HepG2 (cell line): ENCODE data around the gene PDE2A. TPM values are rescaled to one million over a fixed set of nuclear protein-coding genes. Genes with fewer than 3 reads are reported as not detected.

ENCODE experiments used
- CBX5 ChIP-seq: sonication (generic); formaldehyde crosslinking; IDR thresholded peaks from 2 replicates; pipeline ENCODE4 v1.4.0; 2020; ENCODE audit warnings: missing genetic modification reagents, borderline replicate concordance
- FOXK1 ChIP-seq: sonication (generic); formaldehyde crosslinking; IDR thresholded peaks from 2 replicates; pipeline ENCODE4 v1.4.0; 2020; ENCODE audit warnings: low read depth, missing genetic modification reagents, borderline replicate concordance
- GLI4 ChIP-seq: sonication (generic); formaldehyde crosslinking; IDR thresholded peaks from 2 replicates; pipeline ENCODE4 v1.5.1; 2020; ENCODE audit warnings: missing genetic modification reagents, mild to moderate bottlenecking, moderate library complexity, borderline replicate concordance
- MTA1 ChIP-seq: sonication (generic); formaldehyde crosslinking; IDR thresholded peaks from 2 replicates; pipeline ENCODE4 v1.4.0; 2020; ENCODE audit warnings: missing genetic modification reagents, mild to moderate bottlenecking, borderline replicate concordance
- MYNN ChIP-seq: sonication (generic); formaldehyde crosslinking; IDR thresholded peaks from 2 replicates; pipeline ENCODE4 v1.4.0; 2020; ENCODE audit warnings: mild to moderate bottlenecking, low read depth, missing genetic modification reagents
- PCBP2 ChIP-seq: fragments of 200-400 bp; formaldehyde crosslinking; optimal IDR thresholded peaks from 2 replicates; pipeline ENCODE3; 2018; ENCODE audit warnings: low read length, low read depth; ENCODE audit not compliant: poor library complexity, severe bottlenecking
- TAF15 ChIP-seq: fragments of 200-400 bp; formaldehyde crosslinking; IDR thresholded peaks from one replicate; pipeline ENCODE4 v1.6.1; 2018; ENCODE audit warnings: mild to moderate bottlenecking, low read depth, low read length; ENCODE audit not compliant: poor library complexity, severe bottlenecking
- ZNF235 ChIP-seq: sonication (generic); formaldehyde crosslinking; IDR thresholded peaks from 2 replicates; pipeline ENCODE4 v1.8.1; 2023; ENCODE audit warnings: mild to moderate bottlenecking, missing genetic modification reagents, borderline replicate concordance
- ZNF552 ChIP-seq: sonication (generic); formaldehyde crosslinking; IDR thresholded peaks from 2 replicates; pipeline ENCODE4 v1.9.0; 2022; ENCODE audit warnings: missing genetic modification reagents, mild to moderate bottlenecking, borderline replicate concordance
- ZNF607 ChIP-seq: sonication (generic); formaldehyde crosslinking; IDR thresholded peaks from 2 replicates; pipeline ENCODE4 v1.5.1; 2020; ENCODE audit warnings: missing genetic modification reagents, mild to moderate bottlenecking, borderline replicate concordance
- ZNF749 ChIP-seq: sonication (generic); formaldehyde crosslinking; IDR thresholded peaks from 2 replicates; pipeline ENCODE4 v1.8.0; 2022; ENCODE audit warnings: mild to moderate bottlenecking, missing genetic modification reagents, moderate library complexity, borderline replicate concordance
- ZNF883 ChIP-seq: sonication (generic); formaldehyde crosslinking; IDR thresholded peaks from 2 replicates; pipeline ENCODE4 v1.5.1; 2020; ENCODE audit warnings: mild to moderate bottlenecking, missing genetic modification reagents; ENCODE audit errors: not compliant biosample characterization
- polyA plus RNA-seq, 8 experiments: library from polyadenylated mRNA; depleted of rRNA in 3 of 8; stranded (reverse) in 7 of 8; unstranded in 1 of 8; fragments of >200 nt; fragmentation: Illumina TruSeq in 4 of 8; extraction: Trizol in 4 of 8; gene quantifications; 2 replicates each; pipeline versions ENCODE4 v1.2.1 to v1.2.3, GENCODE V29; 2011 to 2016; ENCODE audit warnings: low read depth in 4 of 8, missing spikeins in 1 of 8, mixed read lengths in 1 of 8; ENCODE audit not compliant: insufficient read depth in 1 of 8
- total RNA-seq, 5 experiments: library from RNA; depleted of rRNA; stranded (reverse); fragments of >200 nt; fragmentation: Illumina TruSeq; extraction: Trizol; gene quantifications; 2 replicates each; pipeline ENCODE4 v1.2.3, GENCODE V29; 2016; ENCODE audit warnings: low read depth in 1 of 5
- TF ChIP-seq, protein P1 (sequence below): IDR thresholded peaks from 2 replicates; pipeline ENCODE4 v1.6.1; 2012; ENCODE audit warnings: low read depth, low read length, improper control_type of control experiment
- TF ChIP-seq, protein P2 (sequence below): sonication (generic); formaldehyde crosslinking; IDR thresholded peaks from 2 replicates; pipeline ENCODE4 v1.4.0; 2020; ENCODE audit warnings: mild to moderate bottlenecking, missing genetic modification reagents, borderline replicate concordance
- TF ChIP-seq, protein P3 (sequence below): sonication (generic); formaldehyde crosslinking; IDR thresholded peaks from 2 replicates; pipeline ENCODE4 v1.5.1; 2020; ENCODE audit warnings: mild to moderate bottlenecking, missing genetic modification reagents
- TF ChIP-seq, protein P4 (sequence below): sonication (generic); formaldehyde crosslinking; IDR thresholded peaks from 2 replicates; pipeline ENCODE4 v1.4.0; 2020; ENCODE audit warnings: missing genetic modification reagents

Gene PDE2A
- total and polyA plus RNA-seq, 2 of the 13 experiments (the other 11 are each of a cell fraction or from before 2014, with no cell fraction given) = 3.1 TPM; not detected in 1

DNA sequence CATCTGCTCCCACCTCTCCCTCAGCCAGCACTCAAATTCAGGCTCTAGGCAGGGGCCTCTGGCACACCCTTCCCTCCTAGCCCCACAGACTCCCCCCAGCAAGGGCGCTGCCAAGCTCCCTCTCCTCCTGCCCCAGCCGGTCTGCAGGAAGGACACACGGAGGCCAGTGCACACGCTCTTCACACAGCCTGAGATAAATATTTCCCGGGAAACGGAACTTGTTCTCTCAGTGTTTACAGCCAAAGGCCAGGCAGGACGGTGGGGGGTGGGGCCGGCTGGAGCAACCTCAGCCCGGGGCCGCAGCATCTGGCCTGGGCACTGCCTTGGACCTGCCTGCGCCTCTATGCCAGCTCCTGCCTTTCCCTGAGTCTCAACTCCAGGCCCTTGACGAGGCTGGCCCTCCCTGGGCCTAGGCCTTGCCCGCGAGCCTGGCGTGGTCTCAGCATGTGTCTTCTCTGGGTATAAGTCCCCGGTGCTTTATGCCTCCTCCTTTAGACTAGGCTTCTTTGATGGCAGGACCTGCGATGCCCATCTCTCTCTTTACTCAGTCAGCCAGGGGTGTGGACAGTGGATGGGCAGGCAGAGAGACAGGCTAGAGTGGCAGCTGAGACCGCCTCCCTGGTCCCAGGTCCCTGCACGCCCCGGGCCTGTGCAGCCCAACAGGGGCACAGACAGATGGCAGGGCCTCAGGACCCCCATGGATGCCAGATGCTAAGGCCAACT lies 48.4 kb downstream of the PDE2A start (continued):
- TF ChIP-seq ZNF607 (CRISPR knock-in tag) = no peak
- no peak for TF ChIP-seq MYNN (CRISPR knock-in tag)
- TF ChIP-seq ZNF552 = no peak
- no peak for TF ChIP-seq GLI4
- TF ChIP-seq ZNF883 = peak; percentile 12
- TF ChIP-seq TAF15 = peak; percentile 57
- TF ChIP-seq, protein P1, sequence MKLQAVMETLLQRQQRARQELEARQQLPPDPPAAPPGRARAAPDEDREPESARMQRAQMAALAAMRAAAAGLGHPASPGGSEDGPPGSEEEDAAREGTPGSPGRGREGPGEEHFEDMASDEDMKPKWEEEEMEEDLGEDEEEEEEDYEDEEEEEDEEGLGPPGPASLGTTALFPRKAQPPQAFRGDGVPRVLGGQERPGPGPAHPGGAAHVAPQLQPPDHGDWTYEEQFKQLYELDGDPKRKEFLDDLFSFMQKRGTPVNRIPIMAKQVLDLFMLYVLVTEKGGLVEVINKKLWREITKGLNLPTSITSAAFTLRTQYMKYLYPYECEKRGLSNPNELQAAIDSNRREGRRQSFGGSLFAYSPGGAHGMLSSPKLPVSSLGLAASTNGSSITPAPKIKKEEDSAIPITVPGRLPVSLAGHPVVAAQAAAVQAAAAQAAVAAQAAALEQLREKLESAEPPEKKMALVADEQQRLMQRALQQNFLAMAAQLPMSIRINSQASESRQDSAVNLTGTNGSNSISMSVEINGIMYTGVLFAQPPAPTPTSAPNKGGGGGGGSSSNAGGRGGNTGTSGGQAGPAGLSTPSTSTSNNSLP = no peak
- TF ChIP-seq MTA1 (CRISPR knock-in tag) = no peak
- TF ChIP-seq, protein P2, sequence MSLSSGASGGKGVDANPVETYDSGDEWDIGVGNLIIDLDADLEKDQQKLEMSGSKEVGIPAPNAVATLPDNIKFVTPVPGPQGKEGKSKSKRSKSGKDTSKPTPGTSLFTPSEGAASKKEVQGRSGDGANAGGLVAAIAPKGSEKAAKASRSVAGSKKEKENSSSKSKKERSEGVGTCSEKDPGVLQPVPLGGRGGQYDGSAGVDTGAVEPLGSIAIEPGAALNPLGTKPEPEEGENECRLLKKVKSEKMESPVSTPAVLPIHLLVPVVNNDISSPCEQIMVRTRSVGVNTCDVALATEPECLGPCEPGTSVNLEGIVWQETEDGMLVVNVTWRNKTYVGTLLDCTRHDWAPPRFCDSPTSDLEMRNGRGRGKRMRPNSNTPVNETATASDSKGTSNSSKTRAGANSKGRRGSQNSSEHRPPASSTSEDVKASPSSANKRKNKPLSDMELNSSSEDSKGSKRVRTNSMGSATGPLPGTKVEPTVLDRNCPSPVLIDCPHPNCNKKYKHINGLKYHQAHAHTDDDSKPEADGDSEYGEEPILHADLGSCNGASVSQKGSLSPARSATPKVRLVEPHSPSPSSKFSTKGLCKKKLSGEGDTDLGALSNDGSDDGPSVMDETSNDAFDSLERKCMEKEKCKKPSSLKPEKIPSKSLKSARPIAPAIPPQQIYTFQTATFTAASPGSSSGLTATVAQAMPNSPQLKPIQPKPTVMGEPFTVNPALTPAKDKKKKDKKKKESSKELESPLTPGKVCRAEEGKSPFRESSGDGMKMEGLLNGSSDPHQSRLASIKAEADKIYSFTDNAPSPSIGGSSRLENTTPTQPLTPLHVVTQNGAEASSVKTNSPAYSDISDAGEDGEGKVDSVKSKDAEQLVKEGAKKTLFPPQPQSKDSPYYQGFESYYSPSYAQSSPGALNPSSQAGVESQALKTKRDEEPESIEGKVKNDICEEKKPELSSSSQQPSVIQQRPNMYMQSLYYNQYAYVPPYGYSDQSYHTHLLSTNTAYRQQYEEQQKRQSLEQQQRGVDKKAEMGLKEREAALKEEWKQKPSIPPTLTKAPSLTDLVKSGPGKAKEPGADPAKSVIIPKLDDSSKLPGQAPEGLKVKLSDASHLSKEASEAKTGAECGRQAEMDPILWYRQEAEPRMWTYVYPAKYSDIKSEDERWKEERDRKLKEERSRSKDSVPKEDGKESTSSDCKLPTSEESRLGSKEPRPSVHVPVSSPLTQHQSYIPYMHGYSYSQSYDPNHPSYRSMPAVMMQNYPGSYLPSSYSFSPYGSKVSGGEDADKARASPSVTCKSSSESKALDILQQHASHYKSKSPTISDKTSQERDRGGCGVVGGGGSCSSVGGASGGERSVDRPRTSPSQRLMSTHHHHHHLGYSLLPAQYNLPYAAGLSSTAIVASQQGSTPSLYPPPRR (CRISPR knock-in tag) = peak; percentile 52; the same call in 1 of the 2 replicates
- TF ChIP-seq, protein P3, sequence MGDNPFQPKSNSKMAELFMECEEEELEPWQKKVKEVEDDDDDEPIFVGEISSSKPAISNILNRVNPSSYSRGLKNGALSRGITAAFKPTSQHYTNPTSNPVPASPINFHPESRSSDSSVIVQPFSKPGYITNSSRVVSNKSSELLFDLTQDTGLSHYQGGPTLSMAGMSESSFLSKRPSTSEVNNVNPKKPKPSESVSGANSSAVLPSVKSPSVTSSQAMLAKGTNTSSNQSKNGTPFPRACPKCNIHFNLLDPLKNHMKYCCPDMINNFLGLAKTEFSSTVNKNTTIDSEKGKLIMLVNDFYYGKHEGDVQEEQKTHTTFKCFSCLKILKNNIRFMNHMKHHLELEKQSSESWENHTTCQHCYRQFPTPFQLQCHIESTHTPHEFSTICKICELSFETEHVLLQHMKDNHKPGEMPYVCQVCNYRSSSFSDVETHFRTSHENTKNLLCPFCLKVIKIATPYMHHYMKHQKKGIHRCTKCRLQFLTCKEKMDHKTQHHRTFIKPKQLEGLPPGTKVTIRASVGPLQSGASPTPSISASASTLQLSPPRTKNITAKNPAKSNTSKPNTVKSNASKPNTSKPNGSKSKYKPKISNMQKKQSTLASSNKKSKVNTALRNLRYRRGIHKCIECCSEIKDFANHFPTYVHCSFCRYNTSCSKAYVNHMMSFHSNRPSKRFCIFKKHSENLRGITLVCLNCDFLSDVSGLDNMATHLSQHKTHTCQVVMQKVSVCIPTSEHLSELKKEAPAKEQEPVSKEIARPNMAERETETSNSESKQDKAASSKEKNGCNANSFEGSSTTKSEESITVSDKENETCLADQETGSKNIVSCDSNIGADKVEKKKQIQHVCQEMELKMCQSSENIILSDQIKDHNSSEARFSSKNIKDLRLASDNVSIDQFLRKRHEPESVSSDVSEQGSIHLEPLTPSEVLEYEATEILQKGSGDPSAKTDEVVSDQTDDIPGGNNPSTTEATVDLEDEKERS = 0 out of 2 replicates have a peak, but pooled peaks have one; percentile 35
- no peak for TF ChIP-seq ZNF749 (CRISPR knock-in tag)
- peak; percentile 30; the same call in 1 of the 2 replicates for TF ChIP-seq FOXK1 (CRISPR knock-in tag)
- TF ChIP-seq PCBP2 = no peak
- no peak for TF ChIP-seq CBX5 (CRISPR knock-in tag)
- TF ChIP-seq, protein P4, sequence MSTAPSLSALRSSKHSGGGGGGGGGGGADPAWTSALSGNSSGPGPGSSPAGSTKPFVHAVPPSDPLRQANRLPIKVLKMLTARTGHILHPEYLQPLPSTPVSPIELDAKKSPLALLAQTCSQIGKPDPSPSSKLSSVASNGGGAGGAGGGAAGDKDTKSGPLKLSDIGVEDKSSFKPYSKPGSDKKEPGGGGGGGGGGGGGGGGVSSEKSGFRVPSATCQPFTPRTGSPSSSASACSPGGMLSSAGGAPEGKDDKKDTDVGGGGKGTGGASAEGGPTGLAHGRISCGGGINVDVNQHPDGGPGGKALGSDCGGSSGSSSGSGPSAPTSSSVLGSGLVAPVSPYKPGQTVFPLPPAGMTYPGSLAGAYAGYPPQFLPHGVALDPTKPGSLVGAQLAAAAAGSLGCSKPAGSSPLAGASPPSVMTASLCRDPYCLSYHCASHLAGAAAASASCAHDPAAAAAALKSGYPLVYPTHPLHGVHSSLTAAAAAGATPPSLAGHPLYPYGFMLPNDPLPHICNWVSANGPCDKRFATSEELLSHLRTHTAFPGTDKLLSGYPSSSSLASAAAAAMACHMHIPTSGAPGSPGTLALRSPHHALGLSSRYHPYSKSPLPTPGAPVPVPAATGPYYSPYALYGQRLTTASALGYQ = no peak
- TF ChIP-seq ZNF235 (CRISPR knock-in tag) = no peak
